GM12891 (cell line): Measurements from ENCODE around the gene SRGAP2B.
"Not testable (repeated sequence)": the region's sequence is repeated elsewhere in the genome, so short reads cannot be mapped to it uniquely, and the experiment has no call there.

Experiments used
- POLR2A ChIP-seq: IDR thresholded peaks from 2 replicates; pipeline ENCODE4 v1.6.1; 2011; ENCODE audit warnings: low read depth, low read length, control low read depth
- POLR2AphosphoS5 ChIP-seq: IDR thresholded peaks from 2 replicates; pipeline ENCODE4 v1.6.1; 2011; ENCODE audit warnings: low read depth, low read length, control low read depth
- POU2F2 ChIP-seq: IDR thresholded peaks from 2 replicates; pipeline ENCODE4 v1.6.1; 2011; ENCODE audit warnings: low read depth, mild to moderate bottlenecking, control low read depth, low read length, moderate library complexity
- SPI1 ChIP-seq: IDR thresholded peaks from 2 replicates; pipeline ENCODE4 v1.6.1; 2011; ENCODE audit warnings: low read depth, low read length, control low read depth
- TAF1 ChIP-seq: IDR thresholded peaks from 2 replicates; pipeline ENCODE4 v1.6.1; 2011; ENCODE audit warnings: low read depth, low read length, control low read depth

- TF ChIP-seq POLR2A, POLR2AphosphoS5, TAF1, POU2F2, SPI1: not testable (repeated sequence)
Observed at GRCh38 chr1:145127144-145127543, 32.0 kb upstream of the SRGAP2B start.
